HFF-Myc (cell line): ENCODE measurements around the gene ASMT.
"Not testable (repeated sequence)": the region's sequence is repeated elsewhere in the genome, so short reads cannot be mapped to it uniquely, and the experiment has no call there.

ENCODE experiments used
- DNase-seq: peaks from one replicate; pipeline ENCODE4 v3.0.0-alpha.2; 2011; ENCODE audit warnings: low read depth; ENCODE audit errors: extremely low read depth
- H3K4me3 ChIP-seq: replicated peaks from 2 replicates; pipeline ENCODE4 v1.5.1; 2011; ENCODE audit warnings: low read depth, mild to moderate bottlenecking, control low read depth, low read length
- CTCF ChIP-seq: IDR thresholded peaks from 2 replicates; pipeline ENCODE4 v1.5.1; 2012; ENCODE audit warnings: mild to moderate bottlenecking, low read depth, low read length, control low read depth; ENCODE audit errors: missing control alignments

Gene ASMT

GRCh38 chrX:1614927-1615326 is at the start of gene ASMT:
TSS of gene ASMT (plus strand) at chrX:1615059. CDS start at chrX:1615200, 141 bp downstream.
- no peak for DNase-seq
- no peak within 1 kb of the TSS for H3K4me3 ChIP-seq
- no peak for TF ChIP-seq CTCF

- DNase-seq, H3K4me3 ChIP-seq: not testable (repeated sequence)
Observed at GRCh38 chrX:1574181-1574580, 40.7 kb upstream of the ASMT start.

- TF ChIP-seq CTCF, result no peak
- H3K4me3 ChIP-seq, result no peak overlapping the region
- no peak for DNase-seq
Observed at GRCh38 chrX:1576201-1576992, 38.5 kb upstream of the ASMT start.

GRCh38 chrX:1577845-1578244 is 37.0 kb upstream of the ASMT start:
- no peak for TF ChIP-seq CTCF
- H3K4me3 ChIP-seq, result no peak overlapping the region
- no peak for DNase-seq

- no peak overlapping the region for H3K4me3 ChIP-seq
- no peak for TF ChIP-seq CTCF
- DNase-seq, result no peak
Observed at GRCh38 chrX:1578511-1579173, 36.2 kb upstream of the ASMT start.

- DNase-seq, result peak; percentile 27
- no peak overlapping the region for H3K4me3 ChIP-seq
- peak; percentile 79 for TF ChIP-seq CTCF
Observed at GRCh38 chrX:1581132-1581531, 33.7 kb upstream of the ASMT start.

- DNase-seq, result no peak
- no peak overlapping the region for H3K4me3 ChIP-seq
- no peak for TF ChIP-seq CTCF
Observed at GRCh38 chrX:1582686-1583437, 32.0 kb upstream of the ASMT start.
